Ishikawa (cell line): ENCODE data around the gene AP1S3.

Experiments
- CEBPB ChIP-seq: IDR thresholded peaks from 2 replicates; pipeline ENCODE4 v1.6.1; 2012
- CREB1 ChIP-seq: IDR thresholded peaks from 2 replicates; pipeline ENCODE4 v1.6.1; 2012; ENCODE audit warnings: low read depth
- EGR1 ChIP-seq: IDR thresholded peaks from 2 replicates; pipeline ENCODE4 v1.6.1; 2012
- EP300 ChIP-seq: IDR thresholded peaks from 2 replicates; pipeline ENCODE4 v1.6.1; 2012; ENCODE audit warnings: borderline replicate concordance
- FOXM1 ChIP-seq: IDR thresholded peaks from 2 replicates; pipeline ENCODE4 v1.6.1; 2012; ENCODE audit warnings: low read depth, borderline replicate concordance
- MAX ChIP-seq: IDR thresholded peaks from 2 replicates; pipeline ENCODE4 v1.6.1; 2012
- NFIC ChIP-seq: IDR thresholded peaks from 2 replicates; pipeline ENCODE4 v1.6.1; 2012
- RAD21 ChIP-seq: IDR thresholded peaks from 2 replicates; pipeline ENCODE4 v1.6.1; 2012; ENCODE audit warnings: low read depth
- REST ChIP-seq: IDR thresholded peaks from 2 replicates; pipeline ENCODE4 v1.6.1; 2012; ENCODE audit warnings: low read depth, mild to moderate bottlenecking
- TAF1 ChIP-seq: IDR thresholded peaks from 2 replicates; pipeline ENCODE4 v1.6.1; 2012; ENCODE audit warnings: low read depth, mild to moderate bottlenecking
- TCF12 ChIP-seq: IDR thresholded peaks from 2 replicates; pipeline ENCODE4 v1.6.1; 2012; ENCODE audit warnings: low read depth
- TEAD4 ChIP-seq: IDR thresholded peaks from 2 replicates; pipeline ENCODE4 v1.6.1; 2012
- YY1 ChIP-seq: IDR thresholded peaks from 2 replicates; pipeline ENCODE4 v1.6.1; 2012; ENCODE audit warnings: low read depth
- ZBTB7A ChIP-seq: IDR thresholded peaks from 2 replicates; pipeline ENCODE4 v1.6.1; 2012; ENCODE audit warnings: low read depth

GRCh38 chr2:223758131-223758840 is 79.1 kb downstream of the AP1S3 start:
- no peak for TF ChIP-seq NFIC
- TF ChIP-seq EP300, result no peak
- no peak for TF ChIP-seq RAD21
- TF ChIP-seq TAF1, result no peak
- TF ChIP-seq EGR1, result no peak
- TF ChIP-seq TEAD4, result no peak
- no peak for TF ChIP-seq MAX
- no peak for TF ChIP-seq CEBPB
- no peak for TF ChIP-seq REST
- no peak for TF ChIP-seq TCF12
- TF ChIP-seq YY1, result no peak
- TF ChIP-seq FOXM1, result no peak
- no peak for TF ChIP-seq ZBTB7A
- TF ChIP-seq CREB1, result no peak
